ENCODE measurements around the gene UNC79. TPM values are rescaled to one million over a fixed set of nuclear protein-coding genes. Genes with fewer than 3 reads are reported as not detected.

The UNC79 gene
- total RNA-seq, 1 donor from 2014 or later, result 2.2 TPM

DNA sequence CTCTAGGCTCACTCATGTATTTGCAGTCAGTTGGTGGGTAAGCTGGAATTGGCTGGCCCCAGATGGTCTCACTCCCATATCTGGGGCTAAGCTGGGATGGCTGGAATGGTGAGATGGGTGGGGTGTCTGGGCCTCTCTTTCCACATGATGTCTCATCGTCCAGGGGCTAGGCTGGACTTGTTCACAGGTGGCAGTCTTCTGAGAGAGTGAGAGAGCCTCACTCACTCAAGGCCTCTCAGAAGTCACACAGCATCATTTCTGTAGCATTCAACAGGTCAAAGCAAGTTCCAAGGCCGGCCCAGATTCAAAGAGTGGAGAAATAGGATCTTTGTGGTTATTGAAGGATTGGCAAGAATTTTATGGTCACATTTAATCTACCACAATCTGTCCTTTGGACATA is 102.7 kb downstream of the UNC79 start:
- no peak for DNase-seq (ENCODE audit: low spot score)
- no peak for TF ChIP-seq EZH2 (IDR thresholded peaks at IDR 0.05)
- no peak for TF ChIP-seq EZH2phosphoT487 (IDR thresholded peaks at IDR 0.05)
- TF ChIP-seq, protein P1, sequence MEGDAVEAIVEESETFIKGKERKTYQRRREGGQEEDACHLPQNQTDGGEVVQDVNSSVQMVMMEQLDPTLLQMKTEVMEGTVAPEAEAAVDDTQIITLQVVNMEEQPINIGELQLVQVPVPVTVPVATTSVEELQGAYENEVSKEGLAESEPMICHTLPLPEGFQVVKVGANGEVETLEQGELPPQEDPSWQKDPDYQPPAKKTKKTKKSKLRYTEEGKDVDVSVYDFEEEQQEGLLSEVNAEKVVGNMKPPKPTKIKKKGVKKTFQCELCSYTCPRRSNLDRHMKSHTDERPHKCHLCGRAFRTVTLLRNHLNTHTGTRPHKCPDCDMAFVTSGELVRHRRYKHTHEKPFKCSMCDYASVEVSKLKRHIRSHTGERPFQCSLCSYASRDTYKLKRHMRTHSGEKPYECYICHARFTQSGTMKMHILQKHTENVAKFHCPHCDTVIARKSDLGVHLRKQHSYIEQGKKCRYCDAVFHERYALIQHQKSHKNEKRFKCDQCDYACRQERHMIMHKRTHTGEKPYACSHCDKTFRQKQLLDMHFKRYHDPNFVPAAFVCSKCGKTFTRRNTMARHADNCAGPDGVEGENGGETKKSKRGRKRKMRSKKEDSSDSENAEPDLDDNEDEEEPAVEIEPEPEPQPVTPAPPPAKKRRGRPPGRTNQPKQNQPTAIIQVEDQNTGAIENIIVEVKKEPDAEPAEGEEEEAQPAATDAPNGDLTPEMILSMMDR (IDR thresholded peaks at IDR 0.05), result no peak
- no peak overlapping the region for H3K4me2 ChIP-seq
- H4K20me1 ChIP-seq (ENCODE audit: low read depth), result no peaks in the 10 kb centered on the region
- Mint-ChIP-seq H3K27ac (no peak overlapping the region), H3K36me3 (no peaks in the 10 kb centered on the region), H3K9me3 (no peaks in the 10 kb centered on the region), H3K4me3 (no peak overlapping the region), H3K27me3 (ENCODE audit: insufficient read depth, low read depth) (no peaks in the 10 kb centered on the region), H3K4me1 (no peaks in the 10 kb centered on the region)
- no peak overlapping the region for H3K9ac ChIP-seq
- H3K4me1 ChIP-seq, result no peaks in the 10 kb centered on the region
- no peak overlapping the region for H3K27ac ChIP-seq
- H3K9me3 ChIP-seq (ENCODE audit: low read depth), result no peaks in the 10 kb centered on the region
- no peaks in the 10 kb centered on the region for H3K79me2 ChIP-seq (ENCODE audit: low read depth)
- H3F3A ChIP-seq (ENCODE audit: low read depth), result no peaks in the 10 kb centered on the region
- H2AFZ ChIP-seq (replicated peaks), result no peak overlapping the region
- no peak overlapping the region for H3K4me3 ChIP-seq
- H3K36me3 ChIP-seq, result no peaks in the 10 kb centered on the region
- H3K27me3 ChIP-seq, result no peaks in the 10 kb centered on the region

DNA sequence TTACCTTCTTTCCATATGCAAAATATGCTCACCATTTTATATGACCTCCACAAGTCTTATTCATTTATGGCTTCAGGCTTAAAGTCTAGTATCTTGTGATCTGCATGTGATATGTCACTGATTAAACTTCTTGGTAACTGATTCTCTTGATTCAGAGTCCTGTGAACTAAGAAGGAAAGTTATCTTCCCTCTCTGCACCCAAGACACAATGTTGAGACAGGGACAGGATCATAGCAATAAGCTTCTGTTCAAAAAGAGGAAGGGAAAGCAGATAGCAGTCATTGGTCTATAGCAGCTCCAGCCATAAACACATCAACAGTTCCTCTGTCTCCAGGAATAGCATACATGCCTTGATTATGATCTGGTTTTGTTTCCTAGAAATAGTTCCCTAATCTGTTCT is 103.1 kb downstream of the UNC79 start:
- Histone ChIP-seq H3K4me1 (no peaks in the 10 kb centered on the region), H3K36me3 (no peaks in the 10 kb centered on the region), H3K9ac (no peak overlapping the region), H3K4me3 (no peak overlapping the region), H3F3A (ENCODE audit: low read depth) (no peaks in the 10 kb centered on the region), H3K27ac (no peak overlapping the region), H4K20me1 (ENCODE audit: low read depth) (no peaks in the 10 kb centered on the region), H3K9me3 (ENCODE audit: low read depth) (no peaks in the 10 kb centered on the region), H2AFZ (replicated peaks) (no peak overlapping the region), H3K79me2 (ENCODE audit: low read depth) (no peaks in the 10 kb centered on the region), H3K27me3 (no peaks in the 10 kb centered on the region), H3K4me2 (no peak overlapping the region)
- no peak for DNase-seq (ENCODE audit: low spot score)
- Mint-ChIP-seq H3K4me3 (no peak overlapping the region), H3K27ac (no peak overlapping the region), H3K9me3 (no peaks in the 10 kb centered on the region), H3K4me1 (no peaks in the 10 kb centered on the region), H3K27me3 (ENCODE audit: insufficient read depth, low read depth) (no peaks in the 10 kb centered on the region), H3K36me3 (no peaks in the 10 kb centered on the region)
- no peak for TF ChIP-seq EZH2 (IDR thresholded peaks at IDR 0.05)
- no peak for TF ChIP-seq EZH2phosphoT487 (IDR thresholded peaks at IDR 0.05)
- TF ChIP-seq, protein P1 (IDR thresholded peaks at IDR 0.05), result no peak

DNA sequence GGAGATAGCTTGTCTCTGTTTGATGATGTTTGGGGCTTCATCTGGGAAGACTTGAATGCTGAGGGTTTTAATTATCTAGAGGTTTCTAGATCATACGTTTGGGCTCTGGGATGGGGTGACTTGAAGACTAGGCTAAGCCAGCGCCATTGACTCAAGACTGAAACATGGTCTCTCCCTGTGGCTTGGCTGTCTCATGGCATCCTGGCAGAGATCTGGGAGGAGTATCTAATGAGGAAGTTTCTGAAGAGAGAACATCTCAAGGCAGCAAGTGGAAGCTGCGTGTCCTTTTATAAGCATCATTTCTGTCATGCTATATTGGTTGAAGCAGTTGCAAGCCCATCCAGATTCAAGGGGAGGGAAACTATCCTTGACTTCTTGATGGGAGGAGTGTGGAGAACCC is 104.8 kb downstream of the UNC79 start:
- Histone ChIP-seq H3K27me3 (no peaks in the 10 kb centered on the region), H3K4me2 (no peak overlapping the region), H3K79me2 (ENCODE audit: low read depth) (no peaks in the 10 kb centered on the region), H4K20me1 (ENCODE audit: low read depth) (no peaks in the 10 kb centered on the region), H3K4me3 (no peak overlapping the region), H3K4me1 (no peaks in the 10 kb centered on the region), H3K9me3 (ENCODE audit: low read depth) (no peaks in the 10 kb centered on the region), H3F3A (ENCODE audit: low read depth) (no peaks in the 10 kb centered on the region), H3K36me3 (no peaks in the 10 kb centered on the region), H2AFZ (replicated peaks) (no peak overlapping the region), H3K9ac (no peak overlapping the region), H3K27ac (no peak overlapping the region)
- H3K4me3 Mint-ChIP-seq, result no peak overlapping the region
- H3K4me1 Mint-ChIP-seq, result no peaks in the 10 kb centered on the region
- no peak for TF ChIP-seq EZH2 (IDR thresholded peaks at IDR 0.05)
- TF ChIP-seq, protein P1 (IDR thresholded peaks at IDR 0.05), result no peak
- no peak for TF ChIP-seq EZH2phosphoT487 (IDR thresholded peaks at IDR 0.05)
- no peak overlapping the region for H3K27ac Mint-ChIP-seq
- H3K9me3 Mint-ChIP-seq, result no peaks in the 10 kb centered on the region
- H3K27me3 Mint-ChIP-seq (ENCODE audit: insufficient read depth, low read depth), result no peaks in the 10 kb centered on the region
- H3K36me3 Mint-ChIP-seq, result no peaks in the 10 kb centered on the region
- DNase-seq (ENCODE audit: low spot score), result no peak
